Liver (tissue), 3 donors: ENCODE results near the gene GLT1D1.

Experiments used
- EGR1 ChIP-seq, 2 donors: IDR thresholded peaks; 2 replicates each; pipeline ENCODE4 v1.6.1; 2016 to 2018; ENCODE audit warnings: antibody characterized with exemption in 2 of 2, low read depth in 2 of 2
- GABPA ChIP-seq, 2 donors: IDR thresholded peaks in 1 of 2; conservative IDR thresholded peaks in 1 of 2; 2 replicates each; pipeline ENCODE4 v1.6.1; 2016; ENCODE audit warnings: antibody characterized with exemption in 2 of 2, mild to moderate bottlenecking in 1 of 2, moderate library complexity in 1 of 2
- JUND ChIP-seq, 2 donors: IDR thresholded peaks; 2 replicates each; pipeline ENCODE4 v1.6.1; 2016; ENCODE audit warnings: antibody characterized with exemption in 2 of 2
- TAF1 ChIP-seq: conservative IDR thresholded peaks from 2 replicates; pipeline ENCODE4 v1.6.1; 2016; ENCODE audit warnings: antibody characterized with exemption, mild to moderate bottlenecking
- YY1 ChIP-seq: IDR thresholded peaks from 2 replicates; pipeline ENCODE4 v1.6.1; 2016; ENCODE audit warnings: antibody characterized with exemption, mild to moderate bottlenecking
- TF ChIP-seq, protein P1 (sequence below): fragments of 150-350 bp; IDR thresholded peaks from 2 replicates; pipeline ENCODE4 v1.5.1; 2017; ENCODE audit warnings: improper control_type of control experiment, low read depth, low read length; ENCODE audit not compliant: missing input control
- TF ChIP-seq, protein P2 (sequence below): IDR thresholded peaks from 2 replicates; pipeline ENCODE4 v1.6.1; 2016; ENCODE audit warnings: antibody characterized with exemption, mild to moderate bottlenecking
- donor health status: healthy.
- donor health status: healthy.

DNA sequence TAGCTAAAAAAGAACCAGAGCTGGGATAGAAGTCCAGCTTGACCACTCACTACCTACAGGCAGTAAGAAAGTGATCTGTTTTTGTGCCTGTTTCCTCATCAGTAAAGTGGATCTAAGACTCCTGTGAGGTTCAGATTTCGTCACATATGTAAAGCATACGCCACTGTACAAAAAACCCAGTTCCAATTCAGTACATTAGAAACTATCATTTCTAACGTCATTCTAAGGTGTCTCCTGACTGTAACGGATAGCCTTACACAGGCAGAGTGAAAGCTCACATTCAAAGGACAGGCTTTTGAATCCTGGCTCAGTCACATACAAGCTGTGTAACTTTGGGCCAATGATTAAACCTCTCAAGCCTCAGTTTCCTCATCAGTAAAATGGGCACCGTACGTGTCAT, 33.0 kb upstream of the GLT1D1 start:
- TF ChIP-seq TAF1 (no peak), JUND (IDR thresholded peaks at IDR 0.05) (no peak), EGR1 (IDR thresholded peaks at IDR 0.05; ENCODE audit: low read depth in 2 of 2) (no peak), GABPA (IDR thresholded peaks at IDR 0.05 in 1 of 2, conservative IDR thresholded peaks at IDR 0.05 in 1 of 2) (no peak), YY1 (no peak)
- TF ChIP-seq, protein P1, sequence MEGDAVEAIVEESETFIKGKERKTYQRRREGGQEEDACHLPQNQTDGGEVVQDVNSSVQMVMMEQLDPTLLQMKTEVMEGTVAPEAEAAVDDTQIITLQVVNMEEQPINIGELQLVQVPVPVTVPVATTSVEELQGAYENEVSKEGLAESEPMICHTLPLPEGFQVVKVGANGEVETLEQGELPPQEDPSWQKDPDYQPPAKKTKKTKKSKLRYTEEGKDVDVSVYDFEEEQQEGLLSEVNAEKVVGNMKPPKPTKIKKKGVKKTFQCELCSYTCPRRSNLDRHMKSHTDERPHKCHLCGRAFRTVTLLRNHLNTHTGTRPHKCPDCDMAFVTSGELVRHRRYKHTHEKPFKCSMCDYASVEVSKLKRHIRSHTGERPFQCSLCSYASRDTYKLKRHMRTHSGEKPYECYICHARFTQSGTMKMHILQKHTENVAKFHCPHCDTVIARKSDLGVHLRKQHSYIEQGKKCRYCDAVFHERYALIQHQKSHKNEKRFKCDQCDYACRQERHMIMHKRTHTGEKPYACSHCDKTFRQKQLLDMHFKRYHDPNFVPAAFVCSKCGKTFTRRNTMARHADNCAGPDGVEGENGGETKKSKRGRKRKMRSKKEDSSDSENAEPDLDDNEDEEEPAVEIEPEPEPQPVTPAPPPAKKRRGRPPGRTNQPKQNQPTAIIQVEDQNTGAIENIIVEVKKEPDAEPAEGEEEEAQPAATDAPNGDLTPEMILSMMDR: no peak
- TF ChIP-seq, protein P2, sequence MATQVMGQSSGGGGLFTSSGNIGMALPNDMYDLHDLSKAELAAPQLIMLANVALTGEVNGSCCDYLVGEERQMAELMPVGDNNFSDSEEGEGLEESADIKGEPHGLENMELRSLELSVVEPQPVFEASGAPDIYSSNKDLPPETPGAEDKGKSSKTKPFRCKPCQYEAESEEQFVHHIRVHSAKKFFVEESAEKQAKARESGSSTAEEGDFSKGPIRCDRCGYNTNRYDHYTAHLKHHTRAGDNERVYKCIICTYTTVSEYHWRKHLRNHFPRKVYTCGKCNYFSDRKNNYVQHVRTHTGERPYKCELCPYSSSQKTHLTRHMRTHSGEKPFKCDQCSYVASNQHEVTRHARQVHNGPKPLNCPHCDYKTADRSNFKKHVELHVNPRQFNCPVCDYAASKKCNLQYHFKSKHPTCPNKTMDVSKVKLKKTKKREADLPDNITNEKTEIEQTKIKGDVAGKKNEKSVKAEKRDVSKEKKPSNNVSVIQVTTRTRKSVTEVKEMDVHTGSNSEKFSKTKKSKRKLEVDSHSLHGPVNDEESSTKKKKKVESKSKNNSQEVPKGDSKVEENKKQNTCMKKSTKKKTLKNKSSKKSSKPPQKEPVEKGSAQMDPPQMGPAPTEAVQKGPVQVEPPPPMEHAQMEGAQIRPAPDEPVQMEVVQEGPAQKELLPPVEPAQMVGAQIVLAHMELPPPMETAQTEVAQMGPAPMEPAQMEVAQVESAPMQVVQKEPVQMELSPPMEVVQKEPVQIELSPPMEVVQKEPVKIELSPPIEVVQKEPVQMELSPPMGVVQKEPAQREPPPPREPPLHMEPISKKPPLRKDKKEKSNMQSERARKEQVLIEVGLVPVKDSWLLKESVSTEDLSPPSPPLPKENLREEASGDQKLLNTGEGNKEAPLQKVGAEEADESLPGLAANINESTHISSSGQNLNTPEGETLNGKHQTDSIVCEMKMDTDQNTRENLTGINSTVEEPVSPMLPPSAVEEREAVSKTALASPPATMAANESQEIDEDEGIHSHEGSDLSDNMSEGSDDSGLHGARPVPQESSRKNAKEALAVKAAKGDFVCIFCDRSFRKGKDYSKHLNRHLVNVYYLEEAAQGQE: no peak
